Measurements from ENCODE around the gene SMIM29. TPM values are rescaled to one million over a fixed set of nuclear protein-coding genes. Genes with fewer than 3 reads are reported as not detected.

SMIM29 gene
- total RNA-seq, 4 donors from 2014 or later = 5.2 to 44.3 (median 20.0) TPM

- no peaks in the 10 kb centered on the region for H3K36me3 ChIP-seq
- no peaks in the 10 kb centered on the region for H3K27me3 ChIP-seq
- intact Hi-C loops (cut with DNase I; ENCODE audit: low total_unique reads) = no loop called here
- no peaks in the 10 kb centered on the region for H3K4me1 ChIP-seq
- no peak overlapping the region for H3K27ac ChIP-seq
- H3K9me3 ChIP-seq = no peaks in the 10 kb centered on the region
- TF ChIP-seq CTCF (IDR thresholded peaks at IDR 0.05) (no peak), POLR2A (IDR thresholded peaks at IDR 0.05) (no peak)
- H3K4me3 ChIP-seq = no peak overlapping the region
- no peak for DNase-seq
Observed at GRCh38 chr6:34278833-34279232, 30.0 kb upstream of the SMIM29 start.

GRCh38 chr6:34277763-34278112 is 28.9 kb upstream of the SMIM29 start:
- Histone ChIP-seq H3K4me3 (no peak overlapping the region), H3K4me1 (no peaks in the 10 kb centered on the region), H3K27me3 (no peaks in the 10 kb centered on the region), H3K9me3 (no peaks in the 10 kb centered on the region), H3K36me3 (no peaks in the 10 kb centered on the region), H3K27ac (no peak overlapping the region)
- intact Hi-C loops (cut with DNase I; ENCODE audit: low total_unique reads) = no loop called here
- TF ChIP-seq POLR2A (IDR thresholded peaks at IDR 0.05) = no peak
- DNase-seq = no peak

- H3K4me1 ChIP-seq = no peaks in the 10 kb centered on the region
- TF ChIP-seq CTCF (IDR thresholded peaks at IDR 0.05) (no peak), POLR2A (IDR thresholded peaks at IDR 0.05) (no peak)
- H3K27ac ChIP-seq = no peak overlapping the region
- H3K27me3 ChIP-seq = no peaks in the 10 kb centered on the region
- no peak for DNase-seq
- H3K36me3 ChIP-seq = no peaks in the 10 kb centered on the region
- intact Hi-C loops (cut with DNase I; ENCODE audit: low total_unique reads) = no loop called here
- H3K9me3 ChIP-seq = no peaks in the 10 kb centered on the region
- H3K4me3 ChIP-seq = no peak overlapping the region
Observed at GRCh38 chr6:34276881-34277762, 28.3 kb upstream of the SMIM29 start.

- DNase-seq = no peak
- H3K36me3 ChIP-seq = no peaks in the 10 kb centered on the region
Observed at GRCh38 chr6:34276191-34276590, 27.4 kb upstream of the SMIM29 start.

GRCh38 chr6:34275128-34275804 is 26.5 kb upstream of the SMIM29 start:
- intact Hi-C loops (cut with DNase I; ENCODE audit: low total_unique reads) = no loop called here
- no peaks in the 10 kb centered on the region for H3K9me3 ChIP-seq
- no peak overlapping the region for H3K27ac ChIP-seq
- no peaks in the 10 kb centered on the region for H3K36me3 ChIP-seq
- no peaks in the 10 kb centered on the region for H3K4me1 ChIP-seq
- no peak overlapping the region for H3K4me3 ChIP-seq
- H3K27me3 ChIP-seq = no peaks in the 10 kb centered on the region
- no peak for TF ChIP-seq CTCF (IDR thresholded peaks at IDR 0.05)
- no peak for TF ChIP-seq POLR2A (IDR thresholded peaks at IDR 0.05)
- no peak for DNase-seq

More at GRCh38 chr6:34276191-34276590, 27.4 kb upstream of the SMIM29 start:
- intact Hi-C loops (cut with DNase I; ENCODE audit: low total_unique reads) = no loop called here
- Histone ChIP-seq H3K9me3 (no peaks in the 10 kb centered on the region), H3K27me3 (no peaks in the 10 kb centered on the region), H3K4me3 (no peak overlapping the region), H3K27ac (no peak overlapping the region), H3K4me1 (no peaks in the 10 kb centered on the region)
- TF ChIP-seq CTCF (IDR thresholded peaks at IDR 0.05) (no peak), POLR2A (IDR thresholded peaks at IDR 0.05) (no peak)
